ENCODE data around the gene WWTR1. TPM values are rescaled to one million over a fixed set of nuclear protein-coding genes. Genes with fewer than 3 reads are reported as not detected.

Gene WWTR1
- total RNA-seq, 1 donor from 2014 or later: 137 TPM

DNA sequence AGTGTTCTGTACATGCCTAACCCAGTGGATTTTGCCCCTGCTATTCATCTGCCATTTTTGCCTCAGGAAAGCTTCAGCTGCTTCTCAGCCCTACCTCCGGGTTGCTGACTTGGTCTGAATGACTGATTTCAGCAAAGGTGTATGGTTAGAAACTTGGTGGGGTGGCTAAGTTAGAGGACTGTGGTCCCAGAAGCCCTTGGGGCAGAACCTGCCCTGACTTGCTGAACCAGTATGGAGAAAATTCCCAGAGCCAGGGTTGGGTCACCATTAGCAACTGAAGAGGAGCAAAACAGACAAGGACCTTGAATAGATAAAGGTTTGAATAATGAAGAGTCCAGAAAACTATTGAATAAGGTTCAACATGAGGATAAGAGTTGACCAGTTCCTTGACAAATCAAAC is 6.1 kb upstream of the WWTR1 start:
- H3K9me3 Mint-ChIP-seq (ENCODE audit: unreplicated experiment): no peaks in the 10 kb centered on the region
- TF ChIP-seq, protein P1, sequence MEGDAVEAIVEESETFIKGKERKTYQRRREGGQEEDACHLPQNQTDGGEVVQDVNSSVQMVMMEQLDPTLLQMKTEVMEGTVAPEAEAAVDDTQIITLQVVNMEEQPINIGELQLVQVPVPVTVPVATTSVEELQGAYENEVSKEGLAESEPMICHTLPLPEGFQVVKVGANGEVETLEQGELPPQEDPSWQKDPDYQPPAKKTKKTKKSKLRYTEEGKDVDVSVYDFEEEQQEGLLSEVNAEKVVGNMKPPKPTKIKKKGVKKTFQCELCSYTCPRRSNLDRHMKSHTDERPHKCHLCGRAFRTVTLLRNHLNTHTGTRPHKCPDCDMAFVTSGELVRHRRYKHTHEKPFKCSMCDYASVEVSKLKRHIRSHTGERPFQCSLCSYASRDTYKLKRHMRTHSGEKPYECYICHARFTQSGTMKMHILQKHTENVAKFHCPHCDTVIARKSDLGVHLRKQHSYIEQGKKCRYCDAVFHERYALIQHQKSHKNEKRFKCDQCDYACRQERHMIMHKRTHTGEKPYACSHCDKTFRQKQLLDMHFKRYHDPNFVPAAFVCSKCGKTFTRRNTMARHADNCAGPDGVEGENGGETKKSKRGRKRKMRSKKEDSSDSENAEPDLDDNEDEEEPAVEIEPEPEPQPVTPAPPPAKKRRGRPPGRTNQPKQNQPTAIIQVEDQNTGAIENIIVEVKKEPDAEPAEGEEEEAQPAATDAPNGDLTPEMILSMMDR (IDR thresholded peaks at IDR 0.05; ENCODE audit: unreplicated experiment): no peak
- no peak for DNase-seq (ENCODE audit: low spot score)
- H3K4me3 Mint-ChIP-seq (ENCODE audit: unreplicated experiment): no peak overlapping the region
- H3K36me3 Mint-ChIP-seq (ENCODE audit: low read depth, unreplicated experiment): no peaks in the 10 kb centered on the region
- peaks cover 4% of the 10 kb centered on the region for H3K27me3 Mint-ChIP-seq (ENCODE audit: unreplicated experiment)
- H3K4me1 Mint-ChIP-seq (ENCODE audit: unreplicated experiment): peaks cover 27% of the 10 kb centered on the region
- no peak overlapping the region for H3K27ac Mint-ChIP-seq (ENCODE audit: unreplicated experiment)

DNA sequence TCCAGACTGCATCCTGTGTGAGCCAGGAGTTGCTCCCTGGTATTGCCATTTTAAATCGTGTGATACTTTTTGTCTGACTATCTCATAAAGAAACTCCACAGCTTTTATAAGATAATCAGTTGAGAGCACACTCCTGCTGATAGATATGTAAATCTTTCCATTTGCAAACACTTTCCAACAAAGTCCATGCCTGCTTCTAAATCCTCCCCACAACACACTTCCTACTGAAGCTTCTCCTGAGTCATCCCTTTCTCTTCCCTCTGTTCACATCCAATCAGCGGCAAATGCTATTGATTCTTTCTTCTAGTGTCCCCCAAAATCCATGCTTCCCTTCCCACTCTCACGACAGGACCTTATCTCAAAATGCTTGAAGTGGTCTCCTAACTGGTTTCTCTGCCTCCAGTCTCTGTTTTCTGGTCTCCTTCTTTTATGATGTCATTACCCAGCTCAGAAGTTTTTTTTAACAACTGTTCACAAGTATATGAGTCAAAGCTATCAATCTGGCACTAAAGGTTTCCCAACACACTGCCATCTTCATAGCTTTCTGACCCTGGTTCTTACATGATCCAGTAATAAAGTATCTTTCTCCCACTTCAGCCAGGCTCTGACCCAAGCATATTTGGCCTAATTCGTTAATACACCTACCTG is 4.5 kb upstream of the WWTR1 start:
- Mint-ChIP-seq H3K4me3 (ENCODE audit: unreplicated experiment) (no peak overlapping the region), H3K27me3 (ENCODE audit: unreplicated experiment) (peaks cover 8% of the 10 kb centered on the region), H3K4me1 (ENCODE audit: unreplicated experiment) (peaks cover 33% of the 10 kb centered on the region), H3K9me3 (ENCODE audit: unreplicated experiment) (no peaks in the 10 kb centered on the region), H3K36me3 (ENCODE audit: low read depth, unreplicated experiment) (no peaks in the 10 kb centered on the region), H3K27ac (ENCODE audit: unreplicated experiment) (no peak overlapping the region)
- no peak for DNase-seq (ENCODE audit: low spot score)
- TF ChIP-seq, protein P1 (IDR thresholded peaks at IDR 0.05; ENCODE audit: unreplicated experiment): no peak

DNA sequence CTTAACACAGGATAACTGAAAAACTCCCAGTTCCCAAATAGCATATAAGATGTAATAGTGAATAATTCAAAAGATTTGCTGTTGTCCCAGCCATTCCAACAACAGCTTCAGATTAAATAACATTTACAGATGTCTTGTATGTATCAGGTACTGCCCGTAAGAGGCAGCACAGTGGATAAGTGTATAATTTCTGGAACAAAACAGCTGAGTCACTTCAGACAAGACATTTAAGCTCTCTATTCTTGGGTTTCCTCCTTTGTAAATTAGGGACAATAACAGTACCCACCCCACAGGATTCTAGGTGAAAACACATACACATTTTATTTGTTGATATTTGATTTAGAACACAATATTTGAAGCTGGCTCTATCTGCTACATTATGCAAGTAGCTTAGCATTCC is 2.6 kb upstream of the WWTR1 start:
- no peak overlapping the region for H3K4me3 Mint-ChIP-seq (ENCODE audit: unreplicated experiment)
- H3K27me3 Mint-ChIP-seq (ENCODE audit: unreplicated experiment): peaks cover 19% of the 10 kb centered on the region
- H3K27ac Mint-ChIP-seq (ENCODE audit: unreplicated experiment): peak overlapping the region; percentile 20
- DNase-seq (ENCODE audit: low spot score): no peak
- TF ChIP-seq, protein P1 (IDR thresholded peaks at IDR 0.05; ENCODE audit: unreplicated experiment): no peak
- peaks cover 48% of the 10 kb centered on the region for H3K4me1 Mint-ChIP-seq (ENCODE audit: unreplicated experiment)
- H3K36me3 Mint-ChIP-seq (ENCODE audit: low read depth, unreplicated experiment): peaks cover 13% of the 10 kb centered on the region
- no peaks in the 10 kb centered on the region for H3K9me3 Mint-ChIP-seq (ENCODE audit: unreplicated experiment)

DNA sequence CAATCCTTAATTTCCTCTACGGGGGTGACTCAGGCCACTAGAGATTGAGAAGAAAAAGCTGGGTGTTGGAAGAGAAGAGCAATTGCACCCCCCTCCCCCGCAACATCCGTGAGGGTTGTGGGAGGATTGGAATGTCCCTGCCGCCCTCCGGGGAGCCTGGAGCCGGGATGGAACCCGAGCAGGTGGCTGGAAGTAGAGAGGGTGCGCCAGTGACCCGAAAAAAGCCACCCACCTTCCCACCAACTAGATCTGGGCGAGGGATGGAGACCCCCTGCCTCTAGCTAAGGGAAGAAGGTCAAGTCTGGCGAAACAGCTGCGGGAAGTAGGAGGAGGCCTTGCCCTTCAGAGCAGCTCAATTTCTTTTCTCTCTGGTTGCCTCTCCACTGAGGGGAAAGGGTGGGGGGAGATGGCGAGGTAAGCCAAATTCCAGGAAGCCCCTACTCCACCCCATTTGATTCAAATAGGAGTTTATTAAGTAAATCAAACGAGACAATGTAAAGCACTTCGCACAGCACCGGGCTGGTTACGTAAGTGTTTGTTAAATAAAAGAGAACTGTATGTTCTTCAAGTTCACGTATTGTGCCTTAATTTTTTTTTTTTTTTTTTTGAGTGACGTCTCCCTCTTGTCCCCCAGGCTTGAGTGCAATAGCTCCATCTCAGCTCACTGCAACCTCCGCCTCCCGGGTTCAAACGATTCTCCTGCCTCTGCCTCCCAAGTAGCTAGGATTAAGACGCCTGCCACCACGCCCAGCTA is 1.1 kb upstream of the WWTR1 start:
- peaks cover 60% of the 10 kb centered on the region for H3K4me1 Mint-ChIP-seq (ENCODE audit: unreplicated experiment)
- H3K9me3 Mint-ChIP-seq (ENCODE audit: unreplicated experiment): no peaks in the 10 kb centered on the region
- peak overlapping the region; percentile 99 for H3K4me3 Mint-ChIP-seq (ENCODE audit: unreplicated experiment)
- H3K36me3 Mint-ChIP-seq (ENCODE audit: low read depth, unreplicated experiment): peaks cover 23% of the 10 kb centered on the region
- H3K27ac Mint-ChIP-seq (ENCODE audit: unreplicated experiment): peak overlapping the region; percentile 98
- peaks cover 21% of the 10 kb centered on the region for H3K27me3 Mint-ChIP-seq (ENCODE audit: unreplicated experiment)
- peak; percentile 40 for DNase-seq (ENCODE audit: low spot score)
- TF ChIP-seq, protein P1 (IDR thresholded peaks at IDR 0.05; ENCODE audit: unreplicated experiment): no peak
